HepG2 (cell line): Measurements from ENCODE around the gene CEBPA. TPM values are rescaled to one million over a fixed set of nuclear protein-coding genes. Genes with fewer than 3 reads are reported as not detected.
A peak's percentile ranks its signal among the peaks of the same experiment; 100 is the strongest.

Experiments
- ATAC-seq: fragments of 200-7000 bp; cut with Tn5 transposase; 3 replicates; pipeline ENCODE4 v1.9.1; 2020; ENCODE audit warnings: mild to moderate bottlenecking, moderate library complexity
- BruUV-seq: library from RNA; stranded (reverse); fragments of 400-500 nt; replicated peaks from 2 replicates; lab custom pipeline; 2021; lab: Mats Ljungman, UMichigan
- CTCF ChIA-PET: fragments of 300-600 bp; formaldehyde crosslinking; extraction: SDS; loops from one replicate; lab custom pipeline; 2021; ENCODE audit warnings: low total read pairs, inconsistent platforms, low intra/inter-chr PET ratio; lab: Yijun Ruan, JAX
- POLR2A ChIA-PET: fragments of 350-600 bp; sonication (Branson Sonifier 250); formaldehyde crosslinking; loops from one replicate; lab custom pipeline; 2020; ENCODE audit warnings: antibody characterized with exemption, inconsistent platforms; lab: Yijun Ruan, JAX
- DNase-seq: peaks from one replicate; pipeline ENCODE4 v3.0.0-alpha.2; 2015; ENCODE audit warnings: low spot score
- FAIRE-seq: peaks from 3 replicates; lab custom pipeline; 2011; peaks lifted over from hg19 to GRCh38; lab: Jason Lieb, UNC
- H2AFZ ChIP-seq: one replicate; pipeline ENCODE4 v1.6.1; 2011; ENCODE audit warnings: low read length, inconsistent platforms
- H3K27ac ChIP-seq: fragments of 300-600 bp; 3 replicates; pipeline ENCODE4 v1.8.0; 2011; ENCODE audit warnings: mixed run types, mild to moderate bottlenecking, mixed read lengths, low read length, inconsistent platforms; ENCODE audit not compliant: insufficient read depth; ENCODE audit errors: extremely low read length
- H3K27me3 ChIP-seq, 2 experiments: fragments of 200-600 bp in 1 of 2; 2 replicates in 1 of 2; 3 replicates in 1 of 2; pipeline versions ENCODE4 v1.6.0 to v1.8.0; 2011; ENCODE audit warnings: low read length in 2 of 2, mild to moderate bottlenecking in 2 of 2, moderate library complexity in 2 of 2, inconsistent platforms in 1 of 2; ENCODE audit not compliant: insufficient read depth in 2 of 2, control insufficient read depth in 1 of 2
- H3K36me3 ChIP-seq, 2 experiments: fragments of 200-600 bp in 1 of 2; replicated peaks in 1 of 2; 2 replicates in 1 of 2; 3 replicates in 1 of 2; pipeline versions ENCODE4 v1.5.1 to v1.8.0; 2011; ENCODE audit warnings: low read length in 2 of 2, inconsistent platforms in 1 of 2; ENCODE audit not compliant: insufficient read depth in 2 of 2, control insufficient read depth in 1 of 2
- H3K4me1 ChIP-seq: 2 replicates; pipeline ENCODE4 v1.5.1; 2012; ENCODE audit warnings: low read length, inconsistent platforms; ENCODE audit not compliant: insufficient read depth
- H3K4me2 ChIP-seq: 2 replicates; pipeline ENCODE4 v1.6.0; 2011; ENCODE audit warnings: low read depth, low read length, inconsistent platforms
- H3K4me3 ChIP-seq, 3 experiments: fragments of 200-600 bp in 1 of 3; sonication (generic), shearing (Covaris generic) in 1 of 3; replicated peaks in 1 of 3; 2 replicates each; pipeline ENCODE4 v1.5.1; 2011 to 2016; ENCODE audit warnings: low read length in 3 of 3, inconsistent platforms in 2 of 3, low read depth in 2 of 3, mild to moderate bottlenecking in 2 of 3, control low read depth in 1 of 3, mixed read lengths in 1 of 3; ENCODE audit not compliant: insufficient read depth in 1 of 3
- H3K79me2 ChIP-seq: one replicate; pipeline ENCODE4 v1.6.1; 2011; ENCODE audit warnings: low read length, inconsistent platforms; ENCODE audit not compliant: insufficient read depth
- H3K9ac ChIP-seq: 2 replicates; pipeline ENCODE4 v1.6.0; 2011; ENCODE audit warnings: mild to moderate bottlenecking, low read depth, low read length, inconsistent platforms; ENCODE audit not compliant: insufficient read depth
- H3K9me3 ChIP-seq: 2 replicates; pipeline ENCODE4 v1.5.1; 2012; ENCODE audit warnings: mild to moderate bottlenecking, low read length
- H4K20me1 ChIP-seq: 2 replicates; pipeline ENCODE4 v1.6.0; 2011; ENCODE audit warnings: inconsistent platforms, mild to moderate bottlenecking, low read length, moderate library complexity; ENCODE audit not compliant: insufficient read depth
- CHCHD3 ChIP-seq: sonication (generic); formaldehyde crosslinking; IDR thresholded peaks from 2 replicates; pipeline ENCODE4 v1.8.0; 2022; ENCODE audit warnings: mild to moderate bottlenecking, missing genetic modification reagents, moderate library complexity
- PATZ1 ChIP-seq: sonication (generic); formaldehyde crosslinking; IDR thresholded peaks from 2 replicates; pipeline ENCODE4 v1.4.0; 2020; ENCODE audit warnings: missing genetic modification reagents
- PHF8 ChIP-seq: sonication (generic); formaldehyde crosslinking; IDR thresholded peaks from 2 replicates; pipeline ENCODE4 v1.5.0; 2020; ENCODE audit warnings: missing genetic modification reagents
- POGZ ChIP-seq: sonication (generic); formaldehyde crosslinking; IDR thresholded peaks from 2 replicates; pipeline ENCODE4 v1.4.0; 2020; ENCODE audit warnings: mild to moderate bottlenecking, missing genetic modification reagents
- POLR2A ChIP-seq, 2 experiments: IDR thresholded peaks; 2 replicates each; pipeline ENCODE4 v1.6.1; 2011; ENCODE audit warnings: low read depth in 2 of 2, low read length in 2 of 2, mild to moderate bottlenecking in 1 of 2, moderate library complexity in 1 of 2; ENCODE audit not compliant: insufficient read depth in 1 of 2
- PREB ChIP-seq: sonication (generic); formaldehyde crosslinking; IDR thresholded peaks from 2 replicates; pipeline ENCODE4 v1.4.0; 2020; ENCODE audit warnings: missing genetic modification reagents
- SNAI1 ChIP-seq: sonication (generic); formaldehyde crosslinking; IDR thresholded peaks from 2 replicates; pipeline ENCODE4 v1.5.0; 2020; ENCODE audit warnings: mild to moderate bottlenecking, missing genetic modification reagents, borderline replicate concordance
- TEF ChIP-seq: sonication (generic); formaldehyde crosslinking; IDR thresholded peaks from 2 replicates; pipeline ENCODE4 v1.5.0; 2020; ENCODE audit warnings: missing genetic modification reagents
- ZFP91 ChIP-seq: sonication (generic); formaldehyde crosslinking; IDR thresholded peaks from 2 replicates; pipeline ENCODE4 v1.9.0; 2022; ENCODE audit warnings: missing genetic modification reagents, mild to moderate bottlenecking, borderline replicate concordance
- ZNF441 ChIP-seq: sonication (generic); formaldehyde crosslinking; IDR thresholded peaks from 2 replicates; pipeline ENCODE4 v1.7.0; 2021; ENCODE audit warnings: missing genetic modification reagents, borderline replicate concordance
- ZNF674 ChIP-seq: sonication (generic); formaldehyde crosslinking; IDR thresholded peaks from 2 replicates; pipeline ENCODE4 v1.5.0; 2020; ENCODE audit warnings: low read depth, mild to moderate bottlenecking, missing genetic modification reagents
- ZNF768 ChIP-seq: sonication (generic); formaldehyde crosslinking; IDR thresholded peaks from 2 replicates; pipeline ENCODE4 v1.4.0; 2020; ENCODE audit warnings: missing genetic modification reagents
- ZNF790 ChIP-seq: sonication (generic); formaldehyde crosslinking; IDR thresholded peaks from 2 replicates; pipeline ENCODE4 v1.8.0; 2022; ENCODE audit warnings: missing genetic modification reagents, mild to moderate bottlenecking, borderline replicate concordance
- ZNF800 ChIP-seq: sonication (generic); formaldehyde crosslinking; IDR thresholded peaks from 2 replicates; pipeline ENCODE4 v1.4.0; 2020; ENCODE audit warnings: missing genetic modification reagents
- WGBS: methylation state at CpG from one replicate; pipeline ENCODE4 v1.1.6; 2017; ENCODE audit warnings: low lambda C conversion rate; 5-methylcytosine and 5-hydroxymethylcytosine counted together
- in situ Hi-C: cut with HindIII; loops from 2 replicates; pipeline ENCODE4 v1.10.0; 2017; ENCODE audit warnings: low pct_unique_long_range_greater_than_20kb; ENCODE audit not compliant: extremely low pct_ligation_motif_present
- intact Hi-C: fragments of 100-400 bp; cut with micrococcal nuclease; formaldehyde crosslinking; loops from one replicate; pipeline ENCODE4 v1.10.0; 2022; ENCODE audit not compliant: unreplicated experiment
- polyA plus RNA-seq, 8 experiments: library from polyadenylated mRNA; depleted of rRNA in 3 of 8; stranded (reverse) in 7 of 8; unstranded in 1 of 8; fragments of >200 nt; fragmentation: Illumina TruSeq in 4 of 8; extraction: Trizol in 4 of 8; gene quantifications; 2 replicates each; pipeline versions ENCODE4 v1.2.1 to v1.2.3, GENCODE V29; 2011 to 2016; ENCODE audit warnings: low read depth in 4 of 8, missing spikeins in 1 of 8, mixed read lengths in 1 of 8; ENCODE audit not compliant: insufficient read depth in 1 of 8
- total RNA-seq, 5 experiments: library from RNA; depleted of rRNA; stranded (reverse); fragments of >200 nt; fragmentation: Illumina TruSeq; extraction: Trizol; gene quantifications; 2 replicates each; pipeline ENCODE4 v1.2.3, GENCODE V29; 2016; ENCODE audit warnings: low read depth in 1 of 5

CEBPA gene
- total and polyA plus RNA-seq, 2 of the 13 experiments (the other 11 are each of a cell fraction or from before 2014, with no cell fraction given): 24.8 to 103 TPM

GRCh38 chr19:33302974-33303790, 848 bp upstream of the CEBPA start:
- DNase-seq (no peak), FAIRE-seq (no peak), ATAC-seq (peak; percentile 48)
- Histone ChIP-seq H3K27ac (peak overlapping the region; percentile 95), H3K79me2 (peaks cover 43% of the 10 kb centered on the region), H3K9ac (peak overlapping the region; percentile 89), H3K4me3 (peak overlapping the region; percentile 81 to 88 (median 85)), H3K4me1 (peaks cover 43% of the 10 kb centered on the region), H3K36me3 (no peaks in the 10 kb centered on the region; a peak in 1 of 5 replicates), H3K4me2 (peak overlapping the region; percentile 88), H3K27me3 (no peaks in the 10 kb centered on the region), H3K9me3 (no peaks in the 10 kb centered on the region), H4K20me1 (peaks cover 21% of the 10 kb centered on the region; the same call in 1 of the 2 replicates), H2AFZ (no peak overlapping the region)
- CTCF ChIA-PET: interaction anchor here (1.6 to 2.1 kb wide), 3 partner anchors 28 to 103 kb away, joined by 3 to 13 read pairs (median 5); partner anchors contain the start of gene CEBPG
- WGBS: no CpG with 5 or more reads among the region's 92 CpGs
- in situ Hi-C loops: loop anchor here (5.0 kb wide), 2 partner anchors 66 to 99 kb away; no protein-coding TSS in a partner anchor
- intact Hi-C loops: loop anchor here (1.0 to 5.0 kb wide), 4 partner anchors 27 to 89 kb away; no protein-coding TSS in a partner anchor
- POLR2A ChIA-PET: interaction anchor here (0.7 to 15.1 kb wide), 37 partner anchors 8 to 262 kb away, joined by 3 to 380 read pairs (median 6); partner anchors contain the start of gene CEBPG
- no TSS peak for BruUV-seq
- peak; percentile 59; the same call in 1 of the 2 replicates for TF ChIP-seq ZFP91 (CRISPR knock-in tag)
- peak; percentile 30 to 39; a peak in 2 of 4 replicates for TF ChIP-seq POLR2A (IDR thresholded peaks at IDR 0.05; ENCODE audit: insufficient read depth in 1 of 2, low read depth in 2 of 2, low read length in 2 of 2)
- TF ChIP-seq PREB (CRISPR knock-in tag): no peak
- TF ChIP-seq SNAI1: peak; percentile 43; the same call in 1 of the 2 replicates
- TF ChIP-seq ZNF441 (CRISPR knock-in tag): 0 out of 2 replicates have a peak, but pooled peaks have one; percentile 2
- 0 out of 2 replicates have a peak, but pooled peaks have one; percentile 44 for TF ChIP-seq ZNF790 (CRISPR knock-in tag)
- TF ChIP-seq ZNF768 (CRISPR knock-in tag): peak; percentile 44; the same call in 1 of the 2 replicates
- TF ChIP-seq TEF: no peak
- TF ChIP-seq PHF8 (CRISPR knock-in tag): peak; percentile 61
- TF ChIP-seq ZNF800 (CRISPR knock-in tag): 0 out of 2 replicates have a peak, but pooled peaks have one; percentile 20
- TF ChIP-seq POGZ (CRISPR knock-in tag): no peak
- 0 out of 2 replicates have a peak, but pooled peaks have one; percentile 76 for TF ChIP-seq CHCHD3 (CRISPR knock-in tag)
- TF ChIP-seq PATZ1 (CRISPR knock-in tag): peak; percentile 13; the same call in 1 of the 2 replicates
- 0 out of 2 replicates have a peak, but pooled peaks have one; percentile 86 for TF ChIP-seq ZNF674 (CRISPR knock-in tag)
